Heart left ventricle (tissue), 16 donors: ENCODE data around the gene ITGA11. TPM values are rescaled to one million over a fixed set of nuclear protein-coding genes. Genes with fewer than 3 reads are reported as not detected.
A peak's percentile ranks its signal among the peaks of the same experiment; 100 is the strongest.

ENCODE experiments used
- ATAC-seq, 4 donors: fragments of 200-7000 bp; cut with Tn5 transposase; one replicate each; pipeline ENCODE4 v1.9.1; 2020 to 2022; ENCODE audit warnings: moderate library complexity in 4 of 4, mild to moderate bottlenecking in 3 of 4, moderate number of reproducible peaks in 1 of 4
- DNase-seq, 5 donors: peaks; one replicate each; pipeline ENCODE4 v3.0.0-alpha.2; 2020
- H3K27ac ChIP-seq, 12 donors: fragments of 200-600 bp; sonication (generic) in 4 of 12; one replicate each; pipeline versions ENCODE4 v1.5.0 to v1.8.0; 2016 to 2022; ENCODE audit warnings: mild to moderate bottlenecking in 2 of 12
- H3K27me3 ChIP-seq, 9 donors: fragments of 200-600 bp; sonication (generic) in 2 of 9; one replicate each; pipeline versions ENCODE4 v1.5.1 to v1.8.0; 2016 to 2022; ENCODE audit warnings: mild to moderate bottlenecking in 3 of 9
- H3K36me3 ChIP-seq, 9 donors: fragments of 200-600 bp; sonication (generic) in 2 of 9; one replicate each; pipeline versions ENCODE4 v1.5.0 to v1.8.0; 2018 to 2022; ENCODE audit warnings: mild to moderate bottlenecking in 2 of 9
- H3K4me1 ChIP-seq, 12 donors: fragments of 200-600 bp; sonication (generic) in 4 of 12; one replicate each; pipeline versions ENCODE4 v1.5.0 to v1.8.0; 2016 to 2022; ENCODE audit warnings: mild to moderate bottlenecking in 3 of 12
- H3K4me3 ChIP-seq, 12 donors: fragments of 200-600 bp; sonication (generic) in 4 of 12; one replicate each; pipeline versions ENCODE4 v1.5.0 to v1.8.0; 2017 to 2022; ENCODE audit warnings: mild to moderate bottlenecking in 9 of 12, moderate library complexity in 4 of 12
- H3K9me3 ChIP-seq, 12 donors: fragments of 200-600 bp; sonication (generic) in 4 of 12; one replicate each; pipeline versions ENCODE4 v1.5.0 to v1.8.0; 2016 to 2022; ENCODE audit warnings: mild to moderate bottlenecking in 1 of 12
- CTCF ChIP-seq, 12 donors: fragments of 200-600 bp; sonication (generic) in 4 of 12; IDR thresholded peaks; one replicate each; pipeline versions ENCODE4 v1.5.0 to v1.8.0; 2018 to 2022; ENCODE audit warnings: antibody characterized with exemption in 12 of 12, mild to moderate bottlenecking in 5 of 12
- POLR2A ChIP-seq, 2 donors: fragments of 450-650 bp; IDR thresholded peaks; one replicate each; pipeline ENCODE4 v1.6.1; 2017; ENCODE audit warnings: antibody characterized with exemption in 2 of 2, mild to moderate bottlenecking in 2 of 2, moderate library complexity in 2 of 2
- WGBS, 4 donors: extraction: QIAGEN DNeasy Blood & Tissue Kit in 2 of 4; methylation state at CpG; one replicate each; pipeline versions ENCODE4 v1.1.5 to v1.1.7; 2013 to 2018; 5-methylcytosine and 5-hydroxymethylcytosine counted together
- intact Hi-C, 10 donors: fragments of 100-400 bp; cut with DNase I; formaldehyde crosslinking; loops; one replicate each; pipeline versions ENCODE4 v1.11.1 to v1.14.2; 2022
- polyA plus RNA-seq, 2 donors: library from polyadenylated mRNA; stranded (reverse); fragments of 200-250 nt; gene quantifications; one replicate each; pipeline ENCODE4 v1.2.3, GENCODE V29; 2013
- total RNA-seq, 9 donors: library from RNA; depleted of rRNA in 2 of 9; stranded (reverse); fragments of >200 nt in 2 of 9; fragmentation: NEBNext Ultra II Directional in 3 of 9; extraction: Animal tissue kit (Norgen Biotek cat#: 25700) in 3 of 9; gene quantifications; one replicate each; pipeline versions ENCODE4 v1.1.0 to v1.2.4, GENCODE V29; 2016 to 2023
- donor health status: ischemic (EF 13 %, LVEDD 7.1; RV severe dilation, severe dysfunction).
- donor health status: healthy with polysubstance abuse.
- donor health status: DM: no; HTN: yes; CAD: no.
- donor health status: DM: no; HTN: no; CAD: no.
- donor health status: ischemic (EF 25% LVEDD 6.9; RV normal size, moderate dysfunction).
- donor health status: ischemic (EF 25% LVEDD 5.7; RV mildly dilated, moderate dysfunction).
- donor health status: healthy.
- donor health status: DM: yes; HTN: yes; CAD: no.
- donor health status: ischemic (EF 35%, LVEDD 5.7; RV mildly dilated, moderate dysfunction).
- donor health status: nonischemic (EF 11% LVEDD 7.7; RV severe dilation, severe dysfunction).
- donor health status: DM: yes; HTN: yes; CAD: no.
- donor health status: PGD.
- donor health status: ischemic (EF 29% LVEDD 5.4; RV normal size, mild dysfunction).
- donor health status: nonischemic (EF 23%, LVEDD 6.1; RV moderate dilation, normal function).

ITGA11 gene
- total and polyA plus RNA-seq, 11 donors, result 2.1 to 35.5 (median 12.1) TPM

DNA sequence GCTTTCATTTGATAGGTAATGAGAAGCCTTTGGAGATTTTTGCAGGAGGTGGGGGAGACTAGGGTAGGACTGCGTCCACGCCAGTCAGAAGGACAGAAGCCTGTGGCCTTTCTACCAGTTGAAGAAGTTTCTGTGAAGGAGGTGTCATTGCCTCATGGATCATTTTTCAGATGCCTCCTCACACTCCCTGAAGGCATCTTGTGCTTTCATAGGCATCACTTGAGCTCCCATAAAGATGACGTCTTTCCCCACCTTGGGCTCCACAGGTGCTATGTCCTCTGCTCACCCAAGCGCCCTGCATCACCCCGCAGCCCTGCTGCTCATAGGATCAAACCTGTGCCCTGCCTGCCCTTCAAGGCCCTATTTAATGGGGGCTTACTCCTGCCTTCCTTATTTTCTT is 7.5 kb upstream of the ITGA11 start:
- ATAC-seq (no peak), DNase-seq (no peak)
- no peak overlapping the region for H3K4me3 ChIP-seq
- intact Hi-C loops, result loop anchor here in 1 of 10 donors (10.0 kb wide), 1 partner anchor 75 kb away; no protein-coding TSS in a partner anchor
- 84 to 96% (median 87%) methylated on average over 5 of the region's 5 CpGs for whole genome bisulfite sequencing, 4 donors
- H3K27me3 ChIP-seq, result peaks cover 0 to 18% (median 0%) of the 10 kb centered on the region in 9 donors
- H3K36me3 ChIP-seq, result no peaks in the 10 kb centered on the region
- H3K4me1 ChIP-seq, result peaks cover 0 to 22% (median 4%) of the 10 kb centered on the region in 12 donors
- no peak overlapping the region for H3K27ac ChIP-seq
- TF ChIP-seq CTCF (IDR thresholded peaks at IDR 0.05) (no peak), POLR2A (IDR thresholded peaks at IDR 0.05) (no peak)
- no peaks in the 10 kb centered on the region for H3K9me3 ChIP-seq

DNA sequence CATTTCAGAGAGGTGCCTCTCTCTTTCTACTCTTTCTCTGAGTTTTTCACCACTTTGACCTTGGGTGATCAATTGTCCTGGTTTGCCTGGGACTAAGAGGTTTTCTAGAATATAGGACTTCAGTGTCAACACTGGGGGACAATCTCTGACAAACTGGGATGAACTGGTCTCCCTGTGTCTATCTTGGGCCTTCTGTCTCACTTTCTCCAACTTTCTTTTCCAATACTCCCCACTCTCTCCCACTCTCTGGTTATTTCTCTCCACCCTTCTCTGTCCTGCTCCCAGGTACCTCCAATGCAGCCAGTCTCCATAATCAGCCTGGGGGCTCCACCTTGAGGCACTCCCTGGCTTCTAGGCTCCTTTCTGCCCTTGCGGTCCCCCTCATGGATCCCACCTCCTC is 4.7 kb upstream of the ITGA11 start:
- ATAC-seq, result no peak
- H3K4me3 ChIP-seq, result no peak overlapping the region
- no peak for DNase-seq
- H3K9me3 ChIP-seq, result no peaks in the 10 kb centered on the region
- peaks cover under 1 to 40% (median 16%) of the 10 kb centered on the region in 9 donors for H3K27me3 ChIP-seq
- H3K27ac ChIP-seq, result no peak overlapping the region
- H3K4me1 ChIP-seq, result peaks cover 0 to 20% (median 10%) of the 10 kb centered on the region in 12 donors
- no peaks in the 10 kb centered on the region for H3K36me3 ChIP-seq
- intact Hi-C loops, result loop anchor here in 1 of 10 donors (10.0 kb wide), 1 partner anchor 78 kb away; no protein-coding TSS in a partner anchor
- TF ChIP-seq POLR2A (IDR thresholded peaks at IDR 0.05), result no peak
- TF ChIP-seq CTCF (IDR thresholded peaks at IDR 0.05), result no peak
- 61 to 78% (median 74%) methylated on average over 1 of the region's 1 CpG for WGBS, 4 donors

DNA sequence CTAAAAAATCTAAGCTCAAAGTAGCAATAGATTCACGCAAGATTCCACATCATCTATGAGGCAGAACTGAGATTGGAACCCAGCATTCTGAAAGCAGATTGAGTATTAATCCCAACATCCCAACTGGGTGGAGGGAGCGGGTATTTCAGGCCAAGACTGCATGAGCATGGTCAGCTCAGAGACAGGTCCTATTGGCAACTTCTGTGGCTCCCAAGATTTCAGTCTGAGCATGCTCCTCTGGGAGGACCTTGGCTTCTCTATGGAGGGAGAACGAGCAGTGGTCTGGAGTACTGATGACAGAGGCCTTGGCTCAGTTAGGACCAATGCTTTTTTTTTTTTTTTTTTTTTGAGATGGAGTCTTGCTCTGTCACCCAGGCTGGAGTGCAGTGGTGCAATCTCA is 4.0 kb upstream of the ITGA11 start:
- Histone ChIP-seq H3K36me3 (no peaks in the 10 kb centered on the region), H3K4me1 (peaks cover 0 to 25% (median 15%) of the 10 kb centered on the region in 12 donors), H3K4me3 (no peak overlapping the region), H3K27ac (no peak overlapping the region), H3K9me3 (no peaks in the 10 kb centered on the region), H3K27me3 (peaks cover 5 to 47% (median 22%) of the 10 kb centered on the region in 9 donors)
- peak in 1 of 4 donors; percentile 16 for ATAC-seq
- 75 to 86% (median 78%) methylated on average over 3 of the region's 3 CpGs for WGBS, 4 donors
- DNase-seq, result peak in 1 of 5 donors; percentile 56
- TF ChIP-seq CTCF (IDR thresholded peaks at IDR 0.05) (no peak), POLR2A (IDR thresholded peaks at IDR 0.05) (no peak)
- intact Hi-C loops, result loop anchor here in 1 of 10 donors (10.0 kb wide), 1 partner anchor 79 kb away; no protein-coding TSS in a partner anchor

DNA sequence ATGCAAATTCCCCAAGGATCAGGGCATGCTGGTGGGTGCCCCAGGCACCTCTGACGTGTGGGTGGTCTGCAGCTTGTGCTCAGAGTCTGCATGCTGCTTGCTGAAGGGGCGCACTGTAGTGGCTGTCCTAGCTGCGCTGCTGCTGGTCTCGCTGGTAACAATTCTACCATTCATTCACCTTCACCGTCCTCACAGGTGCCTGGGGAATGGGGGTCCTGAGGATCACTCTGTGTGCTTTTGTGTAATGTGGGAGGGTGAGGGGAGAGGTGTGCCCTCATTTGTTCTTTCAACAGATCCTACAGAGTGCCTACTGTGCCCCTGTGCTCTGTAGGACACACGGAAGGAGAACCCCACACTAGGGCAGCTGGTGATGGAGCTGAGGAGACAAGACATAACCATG is 2.1 kb upstream of the ITGA11 start:
- peak in 2 of 5 donors; percentile 2 to 9 for DNase-seq
- intact Hi-C loops, result loop anchor here in 1 of 10 donors (10.0 kb wide), 1 partner anchor 81 kb away; no protein-coding TSS in a partner anchor
- Histone ChIP-seq H3K4me1 (peaks cover 0 to 21% (median 15%) of the 10 kb centered on the region in 12 donors), H3K4me3 (no peak overlapping the region), H3K36me3 (no peaks in the 10 kb centered on the region), H3K27me3 (peaks cover 5 to 56% (median 22%) of the 10 kb centered on the region in 9 donors), H3K9me3 (no peaks in the 10 kb centered on the region), H3K27ac (no peak overlapping the region)
- TF ChIP-seq POLR2A (IDR thresholded peaks at IDR 0.05) (no peak), CTCF (IDR thresholded peaks at IDR 0.05) (no peak)
- 84 to 98% (median 90%) methylated on average over 2 to 6 of the region's 6 CpGs for WGBS, 4 donors
- no peak for ATAC-seq
